Measurements from ENCODE around the gene SLC31A1.
A peak's percentile ranks its signal among the peaks of the same experiment; 100 is the strongest.

Gene SLC31A1

DNA sequence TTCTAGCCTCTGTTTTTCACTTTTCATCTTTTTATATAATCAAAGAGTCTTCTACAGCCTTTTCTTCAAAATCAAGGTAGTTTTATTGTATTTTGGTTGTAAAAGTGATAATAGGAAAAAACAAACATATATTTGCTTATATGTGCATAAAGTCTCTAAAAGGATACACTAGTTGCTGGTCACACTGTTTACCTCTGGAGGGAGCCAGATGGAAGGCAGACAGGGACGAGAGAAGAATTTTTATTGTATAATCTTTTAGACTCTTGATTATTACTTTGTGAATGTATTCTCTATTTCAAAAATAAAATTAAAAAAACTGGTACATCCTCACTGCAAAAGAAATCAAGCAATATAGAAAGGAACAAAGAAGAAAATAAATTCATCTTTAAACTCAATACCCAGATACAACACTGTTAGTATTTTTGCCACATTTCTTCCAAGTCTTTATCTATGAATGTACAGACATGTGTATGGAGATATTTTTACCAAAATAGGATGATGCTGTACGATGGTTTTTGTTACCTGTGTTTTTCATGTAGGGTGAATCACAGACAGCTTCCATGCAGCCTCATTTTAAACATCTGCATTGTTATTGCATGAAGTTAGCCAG is 88.0 kb downstream of the SLC31A1 start:
- peak; percentile 40 to 54 for DNase-seq

DNA sequence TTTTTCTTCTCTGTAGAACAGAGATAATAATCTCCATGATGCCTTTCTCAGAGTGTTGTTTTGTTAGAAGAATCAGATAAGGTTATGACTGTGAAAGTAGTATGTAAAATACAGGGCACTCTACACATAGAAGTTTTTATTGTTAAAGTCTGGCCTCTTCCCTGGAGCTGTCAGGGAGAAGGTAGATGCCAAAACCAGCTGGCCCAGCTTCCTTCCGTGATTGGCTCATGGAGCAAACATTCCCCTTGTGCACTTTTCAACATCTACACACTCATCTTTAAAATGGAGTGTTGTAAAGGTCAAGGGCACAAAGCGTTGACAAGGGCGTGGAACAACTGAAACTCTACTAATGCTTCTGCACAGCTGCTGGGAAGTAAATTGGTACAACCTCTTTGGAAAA is 89.2 kb downstream of the SLC31A1 start:
- DNase-seq = no peak

DNA sequence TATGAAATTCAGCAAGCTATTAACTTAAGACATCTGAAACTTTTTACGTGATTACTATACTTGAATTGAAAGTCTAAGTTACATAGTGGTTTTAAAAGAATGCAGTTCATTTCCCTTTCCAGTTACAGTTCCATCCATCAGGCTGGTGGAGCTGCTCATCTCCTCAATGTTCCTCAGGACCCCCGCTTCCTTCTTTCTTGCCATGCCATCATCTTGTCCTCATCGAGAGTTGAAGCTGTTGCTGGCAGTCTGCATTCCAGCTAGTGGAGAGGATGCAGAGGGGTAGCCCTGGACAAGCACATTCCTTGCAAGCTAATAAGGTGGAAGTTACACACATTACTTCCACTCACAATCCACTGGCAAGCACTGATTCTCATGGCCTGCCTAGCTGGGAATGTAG is 90.6 kb downstream of the SLC31A1 start:
- no peak for DNase-seq

DNA sequence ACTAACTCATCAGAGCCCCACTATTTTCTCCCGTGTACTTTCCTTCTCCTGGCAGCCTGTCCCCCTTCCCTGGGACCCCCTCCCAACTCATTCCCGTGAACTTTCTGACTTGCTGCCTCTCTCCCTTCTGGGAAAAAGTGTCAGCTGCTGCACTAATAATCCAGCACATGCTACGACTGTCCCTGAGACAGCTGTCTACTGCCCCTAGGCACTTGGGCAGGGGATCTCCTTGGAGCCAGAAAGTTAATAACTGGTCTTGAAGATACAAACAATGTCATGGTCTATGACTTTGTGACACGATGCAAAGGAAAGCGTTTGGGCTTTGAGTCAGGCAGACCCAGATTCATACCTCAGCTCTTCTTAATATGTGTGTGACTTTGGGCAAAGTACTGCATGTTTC is 91.9 kb downstream of the SLC31A1 start:
- DNase-seq = no peak

All from SHP77 (cell line).